Osteocyte (in vitro differentiated cells): Measurements from ENCODE around the gene RAB44. TPM values are rescaled to one million over a fixed set of nuclear protein-coding genes. Genes with fewer than 3 reads are reported as not detected.
A peak's percentile ranks its signal among the peaks of the same experiment; 100 is the strongest.

Experiments used
- DNase-seq: peaks from one replicate; pipeline ENCODE4 v3.0.0; 2021; ENCODE audit warnings: mixed read lengths; ENCODE audit not compliant: unreplicated experiment; ENCODE audit errors: extremely low spot score
- H3K27ac Mint-ChIP-seq: one replicate; pipeline ENCODE4 v1.8.0; 2021; ENCODE audit warnings: mild to moderate bottlenecking, mixed read lengths; ENCODE audit not compliant: unreplicated experiment
- H3K27me3 Mint-ChIP-seq: one replicate; pipeline ENCODE4 v1.8.0; 2021; ENCODE audit warnings: mixed read lengths; ENCODE audit not compliant: unreplicated experiment
- H3K36me3 Mint-ChIP-seq: one replicate; pipeline ENCODE4 v1.8.0; 2021; ENCODE audit warnings: mixed read lengths; ENCODE audit not compliant: unreplicated experiment
- H3K4me1 Mint-ChIP-seq: one replicate; pipeline ENCODE4 v1.8.0; 2021; ENCODE audit warnings: mixed read lengths; ENCODE audit not compliant: unreplicated experiment
- H3K4me3 Mint-ChIP-seq: one replicate; pipeline ENCODE4 v1.8.0; 2021; ENCODE audit warnings: mild to moderate bottlenecking, moderate library complexity, mixed read lengths; ENCODE audit not compliant: unreplicated experiment
- H3K9me3 Mint-ChIP-seq: one replicate; pipeline ENCODE4 v1.8.0; 2021; ENCODE audit warnings: mixed read lengths; ENCODE audit not compliant: unreplicated experiment
- total RNA-seq: library from RNA; stranded (reverse); gene quantifications from 2 replicates; pipeline ENCODE4 v1.2.1, GENCODE V29; 2021
- TF ChIP-seq, protein P1 (sequence below): fragments of 200-600 bp; sonication (generic); IDR thresholded peaks from 2 replicates; pipeline ENCODE4 v1.5.0; 2021; ENCODE audit warnings: antibody characterized with exemption, mild to moderate bottlenecking, moderate library complexity

The RAB44 gene
- total RNA-seq, 1 donor from 2014 or later, result not detected

DNA sequence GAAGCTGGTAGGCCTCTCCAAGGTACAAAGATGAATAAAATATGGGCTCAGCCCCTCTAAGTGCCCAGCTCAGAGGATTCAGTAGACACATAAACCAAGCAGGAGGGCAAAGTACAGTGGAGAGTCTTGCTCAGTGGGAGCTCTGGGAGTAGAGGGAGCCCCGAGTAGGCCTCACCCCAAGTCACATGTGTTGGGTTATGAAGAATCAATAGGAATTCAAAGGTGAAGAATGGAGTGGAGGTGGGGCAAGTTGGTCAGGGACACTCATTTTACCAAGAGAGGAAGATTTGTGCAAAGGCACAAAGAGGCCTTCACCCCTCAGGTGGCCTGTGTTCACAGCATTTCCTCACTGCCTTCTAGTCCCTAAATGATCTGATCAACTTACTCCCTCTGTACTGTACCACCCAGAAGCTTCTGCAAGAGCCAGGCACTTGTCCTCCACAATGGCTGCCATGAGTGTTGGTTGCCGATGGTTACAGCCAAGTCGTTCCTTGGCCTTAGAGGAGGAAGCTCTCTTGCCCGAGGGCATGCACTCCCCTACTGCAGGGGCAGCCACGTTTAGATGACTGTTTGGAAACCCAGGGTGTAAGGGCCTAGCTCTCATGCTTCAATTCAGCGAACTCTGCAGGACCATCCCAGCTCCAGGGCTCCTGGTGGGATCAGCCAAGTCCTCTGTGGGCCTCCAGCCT is 25.8 kb upstream of the RAB44 start:
- Mint-ChIP-seq H3K27ac (no peak overlapping the region), H3K9me3 (no peaks in the 10 kb centered on the region), H3K36me3 (no peaks in the 10 kb centered on the region), H3K4me3 (no peak overlapping the region), H3K4me1 (peaks cover 31% of the 10 kb centered on the region), H3K27me3 (no peaks in the 10 kb centered on the region)
- DNase-seq, result no peak
- TF ChIP-seq, protein P1, sequence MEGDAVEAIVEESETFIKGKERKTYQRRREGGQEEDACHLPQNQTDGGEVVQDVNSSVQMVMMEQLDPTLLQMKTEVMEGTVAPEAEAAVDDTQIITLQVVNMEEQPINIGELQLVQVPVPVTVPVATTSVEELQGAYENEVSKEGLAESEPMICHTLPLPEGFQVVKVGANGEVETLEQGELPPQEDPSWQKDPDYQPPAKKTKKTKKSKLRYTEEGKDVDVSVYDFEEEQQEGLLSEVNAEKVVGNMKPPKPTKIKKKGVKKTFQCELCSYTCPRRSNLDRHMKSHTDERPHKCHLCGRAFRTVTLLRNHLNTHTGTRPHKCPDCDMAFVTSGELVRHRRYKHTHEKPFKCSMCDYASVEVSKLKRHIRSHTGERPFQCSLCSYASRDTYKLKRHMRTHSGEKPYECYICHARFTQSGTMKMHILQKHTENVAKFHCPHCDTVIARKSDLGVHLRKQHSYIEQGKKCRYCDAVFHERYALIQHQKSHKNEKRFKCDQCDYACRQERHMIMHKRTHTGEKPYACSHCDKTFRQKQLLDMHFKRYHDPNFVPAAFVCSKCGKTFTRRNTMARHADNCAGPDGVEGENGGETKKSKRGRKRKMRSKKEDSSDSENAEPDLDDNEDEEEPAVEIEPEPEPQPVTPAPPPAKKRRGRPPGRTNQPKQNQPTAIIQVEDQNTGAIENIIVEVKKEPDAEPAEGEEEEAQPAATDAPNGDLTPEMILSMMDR, result no peak

GRCh38 chr6:36673882-36674281 is 23.7 kb upstream of the RAB44 start:
- no peaks in the 10 kb centered on the region for H3K9me3 Mint-ChIP-seq
- H3K36me3 Mint-ChIP-seq, result peaks cover 3% of the 10 kb centered on the region
- H3K27me3 Mint-ChIP-seq, result no peaks in the 10 kb centered on the region
- TF ChIP-seq, protein P1, result no peak
- no peak for DNase-seq
- H3K27ac Mint-ChIP-seq, result no peak overlapping the region
- no peak overlapping the region for H3K4me3 Mint-ChIP-seq
- H3K4me1 Mint-ChIP-seq, result peaks cover 37% of the 10 kb centered on the region

GRCh38 chr6:36674942-36675341 is 22.7 kb upstream of the RAB44 start:
- H3K4me3 Mint-ChIP-seq, result no peak overlapping the region

DNA sequence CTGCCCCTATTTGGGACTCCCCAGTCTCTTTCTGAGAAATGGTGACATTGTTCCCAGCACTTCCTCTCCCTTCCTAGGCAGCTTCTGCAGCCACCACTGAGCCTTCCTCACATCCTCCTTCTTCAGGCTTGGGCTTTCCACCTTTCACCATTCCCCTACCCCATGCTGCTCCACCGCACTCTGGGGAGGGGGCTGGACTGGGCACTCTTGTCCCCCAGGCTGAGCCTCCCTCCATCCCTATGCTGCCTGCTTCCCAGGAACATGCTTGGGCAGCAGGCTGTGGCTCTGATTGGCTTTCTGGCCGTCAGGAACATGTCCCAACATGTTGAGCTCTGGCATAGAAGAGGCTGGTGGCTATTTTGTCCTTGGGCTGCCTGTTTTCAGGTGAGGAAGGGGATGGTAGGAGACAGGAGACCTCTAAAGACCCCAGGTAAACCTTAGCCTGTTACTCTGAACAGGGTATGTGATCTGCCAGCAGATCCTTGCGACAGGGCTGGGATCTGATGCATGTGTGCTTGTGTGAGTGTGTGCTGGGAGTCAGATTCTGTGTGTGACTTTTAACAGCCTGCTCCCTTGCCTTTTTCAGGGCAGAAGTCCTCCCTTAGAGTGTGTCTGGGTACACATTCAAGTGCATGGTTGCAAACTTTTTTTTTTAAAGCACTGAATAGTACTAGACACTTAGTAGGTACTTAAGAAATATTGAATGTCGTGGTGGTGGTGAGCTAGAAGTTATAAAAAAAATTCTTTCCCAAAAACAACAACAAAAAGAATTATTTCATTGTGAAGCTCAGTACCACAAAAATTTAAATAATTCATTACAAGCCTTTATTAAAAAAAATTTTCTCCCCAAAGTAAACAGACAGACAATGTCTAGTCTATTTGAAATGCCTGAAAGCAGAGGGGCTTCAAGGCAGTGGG is 21.2 kb upstream of the RAB44 start:
- Mint-ChIP-seq H3K27me3 (no peaks in the 10 kb centered on the region), H3K36me3 (peaks cover 3% of the 10 kb centered on the region), H3K9me3 (no peaks in the 10 kb centered on the region), H3K4me1 (peaks cover 45% of the 10 kb centered on the region), H3K27ac (peak overlapping the region; percentile 96), H3K4me3 (peak overlapping the region; percentile 44)
- TF ChIP-seq, protein P1, result no peak
- no peak for DNase-seq

More at GRCh38 chr6:36674942-36675341, 22.7 kb upstream of the RAB44 start:
- TF ChIP-seq, protein P1, result no peak
- Mint-ChIP-seq H3K36me3 (peaks cover 3% of the 10 kb centered on the region), H3K27ac (no peak overlapping the region), H3K4me1 (peaks cover 37% of the 10 kb centered on the region), H3K27me3 (no peaks in the 10 kb centered on the region), H3K9me3 (no peaks in the 10 kb centered on the region)
- no peak for DNase-seq
